Fibroblast of lung (primary cell): ENCODE data around the gene TIGD1. TPM values are rescaled to one million over a fixed set of nuclear protein-coding genes. Genes with fewer than 3 reads are reported as not detected.

ENCODE experiments used
- DNase-seq, 2 donors: peaks; one replicate each; pipeline versions ENCODE4 v3.0.0 to v3.0.0-alpha.2; 2010; ENCODE audit warnings: low read depth in 2 of 2
- H2AFZ ChIP-seq: 2 replicates; pipeline ENCODE4 v1.5.1; 2012; ENCODE audit warnings: low read length, control low read depth, inconsistent platforms
- H3K27ac ChIP-seq: 2 replicates; pipeline ENCODE4 v1.5.1; 2011; ENCODE audit warnings: low read length, control low read depth; ENCODE audit not compliant: insufficient read depth
- H3K27me3 ChIP-seq: 2 replicates; pipeline ENCODE4 v1.5.1; 2011; ENCODE audit warnings: mild to moderate bottlenecking, low read length; ENCODE audit not compliant: control insufficient read depth, insufficient read depth
- H3K36me3 ChIP-seq: 2 replicates; pipeline ENCODE4 v1.5.1; 2011; ENCODE audit warnings: low read length; ENCODE audit not compliant: control insufficient read depth, insufficient read depth
- H3K4me1 ChIP-seq: 2 replicates; pipeline ENCODE4 v1.5.1; 2011; ENCODE audit warnings: low read length; ENCODE audit not compliant: control insufficient read depth, insufficient read depth; ENCODE audit errors: extremely low read depth
- H3K4me2 ChIP-seq: 2 replicates; pipeline ENCODE4 v1.5.1; 2011; ENCODE audit warnings: low read length, control low read depth; ENCODE audit not compliant: insufficient read depth; ENCODE audit errors: extremely low read depth
- H3K4me3 ChIP-seq, 4 experiments: fragments of 200-600 bp in 1 of 4; sonication (generic) in 1 of 4; replicated peaks in 1 of 4; 2 replicates each; pipeline ENCODE4 v1.5.1; 2011 to 2016; ENCODE audit warnings: low read length in 4 of 4, low read depth in 3 of 4, mild to moderate bottlenecking in 3 of 4, control low read depth in 2 of 4, inconsistent platforms in 1 of 4, mixed read lengths in 1 of 4; ENCODE audit not compliant: insufficient read depth in 1 of 4; ENCODE audit errors: control extremely low read depth in 1 of 4
- H3K79me2 ChIP-seq: 2 replicates; pipeline ENCODE4 v1.5.1; 2012; ENCODE audit warnings: mild to moderate bottlenecking, low read length, inconsistent platforms; ENCODE audit not compliant: control insufficient read depth, insufficient read depth
- H3K9ac ChIP-seq: 2 replicates; pipeline ENCODE4 v1.5.1; 2011; ENCODE audit warnings: mild to moderate bottlenecking, low read length, control low read depth; ENCODE audit not compliant: insufficient read depth
- H3K9me3 ChIP-seq: 2 replicates; pipeline ENCODE4 v1.5.1; 2012; ENCODE audit warnings: low read depth, low read length; ENCODE audit not compliant: control insufficient read depth, insufficient read depth
- H4K20me1 ChIP-seq: 2 replicates; pipeline ENCODE4 v1.5.1; 2011; ENCODE audit warnings: low read length; ENCODE audit not compliant: control insufficient read depth, insufficient read depth; ENCODE audit errors: extremely low read depth
- CTCF ChIP-seq, 2 donors: IDR thresholded peaks in 1 of 2; conservative IDR thresholded peaks in 1 of 2; 1 replicate in 1 of 2; 2 replicates in 1 of 2; pipeline ENCODE4 v1.5.1; 2011 to 2012; ENCODE audit warnings: low read length in 2 of 2, control low read depth in 1 of 2, inconsistent platforms in 1 of 2, low read depth in 1 of 2, mild to moderate bottlenecking in 1 of 2
- EZH2 ChIP-seq: IDR thresholded peaks from 2 replicates; pipeline ENCODE4 v1.5.1; 2012; ENCODE audit warnings: low read length, control low read depth, mild to moderate bottlenecking; ENCODE audit errors: missing control alignments
- polyA plus RNA-seq, 2 donors: library from polyadenylated mRNA; depleted of rRNA in 1 of 2; stranded (reverse) in 1 of 2; unstranded in 1 of 2; fragments of >200 nt; gene quantifications; 2 replicates each; pipeline ENCODE4 v1.2.1, GENCODE V29; 2011 to 2012; ENCODE audit warnings: missing spikeins in 1 of 2
- total RNA-seq: library from RNA; depleted of rRNA; stranded (reverse); fragments of >200 nt; gene quantifications from 2 replicates; pipeline ENCODE4 v1.2.1, GENCODE V29; 2014

Gene TIGD1
- total and polyA plus RNA-seq, 2 donors (not counting 1 experiment from before 2014, with no cell fraction given), result 2.5 to 4.0 TPM

- H3K36me3 ChIP-seq, result no peaks in the 10 kb centered on the region
- no peak for DNase-seq
Measured at GRCh38 chr2:232503809-232504323, 46.5 kb downstream of the TIGD1 start.

GRCh38 chr2:232502911-232503808 is 47.2 kb downstream of the TIGD1 start:
- no peaks in the 10 kb centered on the region for H3K36me3 ChIP-seq
- H2AFZ ChIP-seq, result no peak overlapping the region
- no peak overlapping the region for H3K9ac ChIP-seq
- H3K27me3 ChIP-seq, result peaks cover 21% of the 10 kb centered on the region
- no peaks in the 10 kb centered on the region for H3K4me1 ChIP-seq
- DNase-seq, result peak; percentile 15 to 38
- peak overlapping the region; percentile 25 for H3K4me2 ChIP-seq
- no peaks in the 10 kb centered on the region for H4K20me1 ChIP-seq
- H3K79me2 ChIP-seq, result no peaks in the 10 kb centered on the region
- TF ChIP-seq EZH2 (peak; percentile 83), CTCF (conservative IDR thresholded peaks at IDR 0.05 in 1 of 2, IDR thresholded peaks at IDR 0.05 in 1 of 2; ENCODE audit: low read depth in 1 of 2, low read length in 2 of 2) (no peak)
- H3K27ac ChIP-seq, result no peak overlapping the region
- H3K9me3 ChIP-seq, result no peaks in the 10 kb centered on the region
- peak overlapping the region in 1 of 4 experiments; percentile 25 for H3K4me3 ChIP-seq

More at GRCh38 chr2:232503809-232504323, 46.5 kb downstream of the TIGD1 start:
- H3K4me3 ChIP-seq, result no peak overlapping the region
- H2AFZ ChIP-seq, result no peak overlapping the region
- no peak overlapping the region for H3K9ac ChIP-seq
- no peak overlapping the region for H3K4me2 ChIP-seq
- no peak for TF ChIP-seq CTCF (conservative IDR thresholded peaks at IDR 0.05 in 1 of 2, IDR thresholded peaks at IDR 0.05 in 1 of 2; ENCODE audit: low read depth in 1 of 2, low read length in 2 of 2)
- peak; percentile 17 for TF ChIP-seq EZH2
- H4K20me1 ChIP-seq, result no peaks in the 10 kb centered on the region
- H3K79me2 ChIP-seq, result no peaks in the 10 kb centered on the region
- no peak overlapping the region for H3K27ac ChIP-seq
- H3K4me1 ChIP-seq, result no peaks in the 10 kb centered on the region
- no peaks in the 10 kb centered on the region for H3K9me3 ChIP-seq
- H3K27me3 ChIP-seq, result peaks cover 21% of the 10 kb centered on the region

GRCh38 chr2:232502511-232502910 is 47.8 kb downstream of the TIGD1 start:
- no peak for TF ChIP-seq EZH2
- no peak for TF ChIP-seq CTCF (conservative IDR thresholded peaks at IDR 0.05 in 1 of 2, IDR thresholded peaks at IDR 0.05 in 1 of 2; ENCODE audit: low read depth in 1 of 2, low read length in 2 of 2)
- Histone ChIP-seq H4K20me1 (no peaks in the 10 kb centered on the region), H3K9ac (no peak overlapping the region), H3K4me3 (no peak overlapping the region), H3K79me2 (no peaks in the 10 kb centered on the region), H3K9me3 (no peaks in the 10 kb centered on the region), H2AFZ (no peak overlapping the region), H3K27ac (no peak overlapping the region), H3K4me1 (no peaks in the 10 kb centered on the region), H3K36me3 (no peaks in the 10 kb centered on the region), H3K4me2 (no peak overlapping the region), H3K27me3 (peaks cover 21% of the 10 kb centered on the region)
- DNase-seq, result no peak
